Superior temporal gyrus (tissue), 1 donor: ENCODE results near the gene TMEM184A.

ENCODE experiments used
- DNase-seq: peaks from one replicate; pipeline ENCODE4 v3.0.0-alpha.2; 2016; ENCODE audit errors: extremely low spot score

TMEM184A gene

GRCh38 chr7:1555813-1556543, at the start of gene TMEM184A:
Gene TMEM184A (minus strand): TSS chr7:1556205. CDS start chr7:1555484, 721 bp downstream.
- no peak for DNase-seq

- no peak for DNase-seq
Measured at GRCh38 chr7:1604383-1604782, 48.4 kb upstream of the TMEM184A start.

GRCh38 chr7:1603346-1604225, 47.6 kb upstream of the TMEM184A start:
- DNase-seq: no peak

- no peak for DNase-seq
Measured at GRCh38 chr7:1602386-1602785, 46.4 kb upstream of the TMEM184A start.

- DNase-seq: no peak
Measured at GRCh38 chr7:1601956-1602355, 46.0 kb upstream of the TMEM184A start.

- no peak for DNase-seq
Measured at GRCh38 chr7:1599640-1600395, 43.8 kb upstream of the TMEM184A start.

GRCh38 chr7:1598961-1599639, 43.1 kb upstream of the TMEM184A start:
- no peak for DNase-seq

- DNase-seq: no peak
Measured at GRCh38 chr7:1598286-1598685, 42.3 kb upstream of the TMEM184A start.

- DNase-seq: no peak
Measured at GRCh38 chr7:1597791-1598190, 41.8 kb upstream of the TMEM184A start.

GRCh38 chr7:1597066-1597760, 41.2 kb upstream of the TMEM184A start:
- DNase-seq: no peak

- DNase-seq: no peak
Measured at GRCh38 chr7:1596181-1597043, 40.4 kb upstream of the TMEM184A start.

GRCh38 chr7:1595636-1596035, 39.6 kb upstream of the TMEM184A start:
- no peak for DNase-seq

GRCh38 chr7:1595027-1595426, 39.0 kb upstream of the TMEM184A start:
- DNase-seq: no peak

- no peak for DNase-seq
Measured at GRCh38 chr7:1593904-1594421, 38.0 kb upstream of the TMEM184A start.

GRCh38 chr7:1593091-1593866, 37.3 kb upstream of the TMEM184A start:
- no peak for DNase-seq

GRCh38 chr7:1592299-1592871, 36.4 kb upstream of the TMEM184A start:
- DNase-seq: no peak

- DNase-seq: no peak
Measured at GRCh38 chr7:1591876-1592275, 35.9 kb upstream of the TMEM184A start.

- DNase-seq: no peak
Measured at GRCh38 chr7:1591396-1591795, 35.4 kb upstream of the TMEM184A start.

GRCh38 chr7:1590887-1591286, 34.9 kb upstream of the TMEM184A start:
- DNase-seq: no peak
